K562 (cell line): ENCODE results near the gene C6orf47. TPM values are rescaled to one million over a fixed set of nuclear protein-coding genes. Genes with fewer than 3 reads are reported as not detected.

ENCODE experiments used
- BCLAF1 ChIP-seq, 2 experiments: fragments of 450-650 bp in 1 of 2; IDR thresholded peaks; 2 replicates each; pipeline ENCODE4 v1.6.1; 2011 to 2017; ENCODE audit warnings: low read depth in 2 of 2, antibody characterized with exemption in 1 of 2, borderline replicate concordance in 1 of 2, low read length in 1 of 2, mild to moderate bottlenecking in 1 of 2, mixed read lengths in 1 of 2; ENCODE audit not compliant: control insufficient read depth in 1 of 2
- CCAR2 ChIP-seq: fragments of 200-400 bp; formaldehyde crosslinking; IDR thresholded peaks from 2 replicates; pipeline ENCODE4 v1.6.1; 2017; ENCODE audit warnings: mild to moderate bottlenecking, low read depth, low read length
- DPF2 ChIP-seq: fragments of 450-650 bp; IDR thresholded peaks from 2 replicates; pipeline ENCODE4 v1.6.1; 2016
- E2F1 ChIP-seq: sonication (generic); formaldehyde crosslinking; IDR thresholded peaks from 2 replicates; pipeline ENCODE4 v1.8.1; 2023; ENCODE audit warnings: mild to moderate bottlenecking, missing genetic modification reagents, moderate library complexity
- EHMT2 ChIP-seq: fragments of 450-650 bp; IDR thresholded peaks from 2 replicates; pipeline ENCODE4 v1.6.1; 2018; ENCODE audit warnings: antibody characterized with exemption
- ERF ChIP-seq: fragments of 450-650 bp; formaldehyde crosslinking; IDR thresholded peaks from 2 replicates; pipeline ENCODE4 v1.4.0; 2020; ENCODE audit warnings: mild to moderate bottlenecking, mixed read lengths
- GTF2F1 ChIP-seq: IDR thresholded peaks from 2 replicates; pipeline ENCODE4 v1.6.1; 2011; ENCODE audit warnings: low read depth, low read length, improper control_type of control experiment
- JUND ChIP-seq, 2 experiments: IDR thresholded peaks; 2 replicates in 1 of 2; 3 replicates in 1 of 2; pipeline ENCODE4 v1.6.1; 2011; ENCODE audit warnings: borderline replicate concordance in 2 of 2, low read depth in 2 of 2, low read length in 2 of 2, improper control_type of control experiment in 1 of 2, missing biosample characterization in 1 of 2, missing genetic modification characterization in 1 of 2, missing genetic modification reagents in 1 of 2
- KLF13 ChIP-seq: fragments of 450-650 bp; IDR thresholded peaks from 2 replicates; pipeline ENCODE4 v1.6.1; 2016; ENCODE audit warnings: missing genetic modification characterization, low read depth, mild to moderate bottlenecking, missing compliant biosample characterization, moderate library complexity, borderline replicate concordance
- KLF16 ChIP-seq: IDR thresholded peaks from 2 replicates; pipeline ENCODE4 v1.6.1; 2016; ENCODE audit warnings: antibody characterized with exemption
- NEUROD1 ChIP-seq: fragments of 150-350 bp; IDR thresholded peaks from 2 replicates; pipeline ENCODE4 v1.6.1; 2014; ENCODE audit warnings: borderline replicate concordance, low read length, low read depth; ENCODE audit not compliant: partially characterized antibody
- NR2C1 ChIP-seq, 2 experiments: fragments of 450-650 bp; IDR thresholded peaks; 2 replicates each; pipeline ENCODE4 v1.6.1; 2017; ENCODE audit warnings: mild to moderate bottlenecking in 2 of 2, antibody characterized with exemption in 1 of 2, inconsistent platforms in 1 of 2, missing compliant biosample characterization in 1 of 2, missing genetic modification characterization in 1 of 2
- PHB2 ChIP-seq: fragments of 450-650 bp; IDR thresholded peaks from 2 replicates; pipeline ENCODE4 v1.6.1; 2017; ENCODE audit warnings: low read depth
- PRMT5 ChIP-seq: sonication (generic); formaldehyde crosslinking; IDR thresholded peaks from 2 replicates; pipeline ENCODE4 v1.5.0; 2020; ENCODE audit warnings: missing genetic modification reagents
- RBM34 ChIP-seq: fragments of 200-400 bp; formaldehyde crosslinking; IDR thresholded peaks from 2 replicates; pipeline ENCODE4 v1.6.1; 2018; ENCODE audit warnings: low read length, borderline replicate concordance; ENCODE audit not compliant: insufficient read depth
- VEZF1 ChIP-seq: fragments of 200-800 bp; sonication (Bioruptor generic); IDR thresholded peaks from 2 replicates; pipeline ENCODE4 v1.6.1; 2017; ENCODE audit warnings: missing genetic modification characterization, missing compliant biosample characterization
- ZBTB12 ChIP-seq: fragments of 250-450 bp; sonication (Bioruptor Pico); IDR thresholded peaks from 2 replicates; pipeline ENCODE4 v1.4.0; 2020
- ZBTB7A ChIP-seq: IDR thresholded peaks from 2 replicates; pipeline ENCODE4 v1.6.1; 2011; ENCODE audit warnings: low read depth, mild to moderate bottlenecking, low read length, moderate library complexity, borderline replicate concordance; ENCODE audit not compliant: control insufficient read depth
- ZNF3 ChIP-seq: fragments of 250-450 bp; sonication (Bioruptor Pico); IDR thresholded peaks from 2 replicates; pipeline ENCODE4 v1.5.0; 2021; ENCODE audit warnings: mild to moderate bottlenecking, moderate library complexity
- polyA plus RNA-seq, 8 experiments: library from polyadenylated mRNA; depleted of rRNA in 4 of 8; stranded (reverse) in 5 of 8; unstranded in 3 of 8; fragments of >200 nt; fragmentation: Nextera tagmentation in 2 of 8; fragmentation: Illumina TruSeq in 1 of 8; extraction: Ambion mirVana in 2 of 8; extraction: Trizol in 1 of 8; gene quantifications; 2 replicates each; pipeline versions ENCODE4 v1.2.1 to v1.2.3, GENCODE V29; 2011 to 2014; ENCODE audit warnings: inconsistent platforms in 1 of 8, missing spikeins in 1 of 8
- total RNA-seq, 7 experiments: library from RNA; depleted of rRNA in 6 of 7; stranded (reverse); fragments of >200 nt in 6 of 7; fragmentation: Illumina TruSeq in 2 of 7; extraction: Trizol in 2 of 7; gene quantifications; 2 replicates each; pipeline versions ENCODE4 v1.2.1 to v1.2.3, GENCODE V29; 2011 to 2021; ENCODE audit warnings: low replicate concordance in 1 of 7

The C6orf47 gene
- total and polyA plus RNA-seq, 9 of the 15 experiments (the other 6 are each of a cell fraction or from before 2014, with no cell fraction given): 0.14 to 43.8 (median 27.0) TPM

GRCh38 chr6:31652925-31653724 lies 7.5 kb downstream of the C6orf47 start (continued):
- TF ChIP-seq KLF16 (0 out of 2 replicates have a peak, but pooled peaks have one; percentile 49), ZBTB7A (peak; percentile 98), CCAR2 (0 out of 2 replicates have a peak, but pooled peaks have one; percentile 64), ERF (CRISPR knock-in tag) (peak; percentile 74), GTF2F1 (peak; percentile 72), E2F1 (CRISPR knock-in tag) (0 out of 2 replicates have a peak, but pooled peaks have one; percentile 15), ZNF3 (CRISPR knock-in tag) (peak; percentile 41; the same call in 1 of the 2 replicates), EHMT2 (peak; percentile 77), BCLAF1 (IDR thresholded peaks at IDR 0.05; ENCODE audit: borderline replicate concordance in 1 of 2, control insufficient read depth in 1 of 2, low read depth in 2 of 2, low read length in 1 of 2) (0 out of 4 replicates have a peak, but pooled peaks of 1 of the 2 experiments have one; percentile 59), NR2C1 (IDR thresholded peaks at IDR 0.05) (no peak), NR2C1 (tag; IDR thresholded peaks at IDR 0.05) (peak; percentile 90), ZBTB12 (0 out of 2 replicates have a peak, but pooled peaks have one; percentile 5), RBM34 (no peak), PHB2 (peak; percentile 60; the same call in 1 of the 2 replicates), JUND (IDR thresholded peaks at IDR 0.05; ENCODE audit: borderline replicate concordance, low read depth, low read length) (no peak; the same call in 1 of the 2 replicates), JUND (tag; IDR thresholded peaks at IDR 0.05; ENCODE audit: borderline replicate concordance, low read depth, low read length) (peak; percentile 64; the same call in 1 of the 3 replicates), KLF13 (tag) (peak; percentile 60), DPF2 (peak; percentile 86), PRMT5 (CRISPR knock-in tag) (no peak), NEUROD1 (no peak), VEZF1 (CRISPR knock-in tag) (no peak)
